IMR-90 (cell line): ENCODE measurements around the gene VPS35L. TPM values are rescaled to one million over a fixed set of nuclear protein-coding genes. Genes with fewer than 3 reads are reported as not detected.

Experiments
- ATAC-seq: fragments of 200-7000 bp; cut with Tn5 transposase; 2 replicates; pipeline ENCODE4 v1.9.1; 2020; ENCODE audit warnings: low read depth, mild to moderate bottlenecking, moderate library complexity
- BruUV-seq: library from RNA; stranded (reverse); fragments of 400-500 nt; replicated peaks from 2 replicates; lab custom pipeline; 2021; lab: Mats Ljungman, UMichigan
- CTCF ChIA-PET: fragments of 300-600 bp; formaldehyde crosslinking; extraction: SDS; loops from one replicate; lab custom pipeline; 2021; ENCODE audit warnings: antibody characterized with exemption; lab: Yijun Ruan, JAX
- POLR2A ChIA-PET: fragments of 300-600 bp; sonication (Branson Sonifier 250); formaldehyde crosslinking; loops from one replicate; lab custom pipeline; 2022; ENCODE audit warnings: antibody characterized with exemption; ENCODE audit not compliant: unreplicated experiment; lab: Charles Lee
- DNase-seq: peaks from one replicate; pipeline ENCODE4 v3.0.0; 2013
- H2AFZ ChIP-seq: replicated peaks from 2 replicates; pipeline ENCODE3; 2013; ENCODE audit warnings: low read length, mild to moderate bottlenecking; ENCODE audit not compliant: poor library complexity
- H2AK5ac ChIP-seq: 2 replicates; pipeline ENCODE4 v1.6.1; 2013; ENCODE audit warnings: low read depth, low read length, inconsistent platforms
- H2AK9ac ChIP-seq: replicated peaks from 2 replicates; pipeline ENCODE3; 2013; ENCODE audit warnings: mild to moderate bottlenecking, low read depth, low read length, moderate library complexity; ENCODE audit not compliant: poor library complexity
- H2BK120ac ChIP-seq: 2 replicates; pipeline ENCODE4 v1.6.1; 2013; ENCODE audit warnings: low read depth, low read length, inconsistent platforms
- H2BK15ac ChIP-seq: 3 replicates; pipeline ENCODE4 v1.6.1; 2013; ENCODE audit warnings: low read depth, low read length, inconsistent platforms
- H2BK20ac ChIP-seq: 2 replicates; pipeline ENCODE4 v1.6.1; 2013; ENCODE audit warnings: low read depth, mild to moderate bottlenecking, inconsistent platforms, low read length, moderate library complexity
- H2BK5ac ChIP-seq: 2 replicates; pipeline ENCODE4 v1.6.1; 2013; ENCODE audit warnings: mild to moderate bottlenecking, low read depth, low read length, inconsistent platforms; ENCODE audit not compliant: poor library complexity, severe bottlenecking
- H3K14ac ChIP-seq: replicated peaks from 2 replicates; pipeline ENCODE4 v1.6.1; 2013; ENCODE audit warnings: low read depth, low read length, inconsistent platforms
- H3K18ac ChIP-seq: 2 replicates; pipeline ENCODE4 v1.6.1; 2013; ENCODE audit warnings: low read depth, low read length, control low read depth
- H3K23ac ChIP-seq: 2 replicates; pipeline ENCODE4 v1.6.1; 2013; ENCODE audit warnings: low read depth, low read length, inconsistent platforms
- H3K27ac ChIP-seq: 2 replicates; pipeline ENCODE4 v1.5.1; 2013; ENCODE audit warnings: mild to moderate bottlenecking, control low read depth, low read length; ENCODE audit not compliant: insufficient read depth
- H3K27me3 ChIP-seq: 2 replicates; pipeline ENCODE4 v1.6.1; 2013; ENCODE audit warnings: low read length; ENCODE audit not compliant: control insufficient read depth, insufficient read depth
- H3K36me3 ChIP-seq: 2 replicates; pipeline ENCODE4 v1.6.1; 2013; ENCODE audit warnings: low read length, mixed read lengths; ENCODE audit not compliant: control insufficient read depth, insufficient read depth
- H3K4ac ChIP-seq: 2 replicates; pipeline ENCODE4 v1.6.1; 2013; ENCODE audit warnings: low read depth, low read length, inconsistent platforms
- H3K4me1 ChIP-seq: 2 replicates; pipeline ENCODE4 v1.6.1; 2013; ENCODE audit warnings: low read length, mixed read lengths; ENCODE audit not compliant: control insufficient read depth, insufficient read depth
- H3K4me2 ChIP-seq: 2 replicates; pipeline ENCODE4 v1.6.1; 2013; ENCODE audit warnings: low read depth, mild to moderate bottlenecking, control low read depth, low read length, moderate library complexity
- H3K4me3 ChIP-seq: 2 replicates; pipeline ENCODE4 v1.5.1; 2013; ENCODE audit warnings: low read depth, mild to moderate bottlenecking, control low read depth, low read length, moderate library complexity; ENCODE audit not compliant: insufficient read depth
- H3K56ac ChIP-seq: 2 replicates; pipeline ENCODE4 v1.6.1; 2013; ENCODE audit warnings: low read length, inconsistent platforms; ENCODE audit not compliant: insufficient read depth; ENCODE audit errors: extremely low read depth
- H3K79me1 ChIP-seq, 2 experiments: 2 replicates each; pipeline ENCODE4 v1.6.1; 2013; ENCODE audit warnings: low read length in 2 of 2, inconsistent platforms in 1 of 2, low read depth in 1 of 2
- H3K9ac ChIP-seq: 2 replicates; pipeline ENCODE4 v1.6.1; 2013; ENCODE audit warnings: low read depth, low read length, control low read depth
- H3K9me1 ChIP-seq: 2 replicates; pipeline ENCODE4 v1.6.1; 2013; ENCODE audit warnings: low read length, inconsistent platforms; ENCODE audit not compliant: insufficient read depth
- H3K9me3 ChIP-seq: 2 replicates; pipeline ENCODE4 v1.6.1; 2013; ENCODE audit warnings: low read length; ENCODE audit not compliant: control insufficient read depth, insufficient read depth
- H4K20me1 ChIP-seq: 2 replicates; pipeline ENCODE4 v1.6.1; 2013; ENCODE audit warnings: low read length, inconsistent platforms; ENCODE audit not compliant: insufficient read depth
- H4K5ac ChIP-seq: 2 replicates; pipeline ENCODE4 v1.6.1; 2013; ENCODE audit warnings: mild to moderate bottlenecking, low read depth, low read length, control low read depth
- H4K8ac ChIP-seq, 2 experiments: 2 replicates each; pipeline ENCODE4 v1.6.1; 2013; ENCODE audit warnings: low read depth in 2 of 2, low read length in 2 of 2, control low read depth in 1 of 2, inconsistent platforms in 1 of 2
- H4K91ac ChIP-seq: 2 replicates; pipeline ENCODE4 v1.6.1; 2013; ENCODE audit warnings: low read depth, low read length, inconsistent platforms; ENCODE audit not compliant: insufficient read depth
- CHD1 ChIP-seq: IDR thresholded peaks from 2 replicates; pipeline ENCODE4 v1.6.1; 2012; ENCODE audit warnings: low read depth, low read length, improper control_type of control experiment
- FOS ChIP-seq: fragments of 150-350 bp; IDR thresholded peaks from 2 replicates; pipeline ENCODE4 v1.6.1; 2016; ENCODE audit warnings: low read depth, low read length
- MAFK ChIP-seq: IDR thresholded peaks from 2 replicates; pipeline ENCODE4 v1.6.1; 2012; ENCODE audit warnings: low read depth, low read length, improper control_type of control experiment
- MAZ ChIP-seq: IDR thresholded peaks from 2 replicates; pipeline ENCODE4 v1.6.1; 2012; ENCODE audit warnings: low read depth, mild to moderate bottlenecking, low read length, improper control_type of control experiment, moderate library complexity, borderline replicate concordance
- MXI1 ChIP-seq: IDR thresholded peaks from 2 replicates; pipeline ENCODE4 v1.6.1; 2012; ENCODE audit warnings: low read depth, mild to moderate bottlenecking, low read length, moderate library complexity, borderline replicate concordance
- NFE2L2 ChIP-seq: fragments of 150-350 bp; IDR thresholded peaks from 2 replicates; pipeline ENCODE4 v1.6.1; 2016; ENCODE audit warnings: low read depth, mild to moderate bottlenecking, low read length
- POLR2A ChIP-seq: IDR thresholded peaks from 2 replicates; pipeline ENCODE4 v1.6.1; 2012; ENCODE audit warnings: mild to moderate bottlenecking, low read depth, low read length
- RAD21 ChIP-seq: IDR thresholded peaks from 2 replicates; pipeline ENCODE4 v1.6.1; 2012; ENCODE audit warnings: low read length, improper control_type of control experiment
- RCOR1 ChIP-seq: IDR thresholded peaks from 2 replicates; pipeline ENCODE4 v1.6.1; 2012; ENCODE audit warnings: mild to moderate bottlenecking, low read length, improper control_type of control experiment; ENCODE audit not compliant: insufficient replicate concordance
- SMC3 ChIP-seq: fragments of 150-350 bp; IDR thresholded peaks from 2 replicates; pipeline ENCODE4 v1.6.1; 2016; ENCODE audit warnings: low read depth, mild to moderate bottlenecking, antibody characterized with exemption, low read length, moderate library complexity
- WGBS, 2 experiments: methylation state at CpG; one replicate each; pipeline versions ENCODE4 v1.1.5 to v1.1.7; 2013; ENCODE audit warnings: missing lambda C conversion rate in 2 of 2; ENCODE audit not compliant: insufficient read length in 1 of 2; ENCODE audit errors: extremely low coverage in 2 of 2; 5-methylcytosine and 5-hydroxymethylcytosine counted together
- dilution Hi-C: fragments of 300-500 bp; cut with HindIII; formaldehyde crosslinking; loops from one replicate; pipeline ENCODE4 v1.14.3; 2018; ENCODE audit warnings: low sequenced_read_pairs; ENCODE audit not compliant: unreplicated experiment
- in situ Hi-C: fragments of 300-500 bp; cut with MboI; formaldehyde crosslinking; loops from 3 replicates; pipeline ENCODE4 v1.14.3; 2019; ENCODE audit warnings: low sequenced_read_pairs, inconsistent platforms, mixed read lengths
- intact Hi-C: fragments of 100-400 bp; cut with micrococcal nuclease; formaldehyde crosslinking; loops from 2 replicates; pipeline ENCODE4 v1.10.0; 2022
- polyA plus RNA-seq, 3 experiments: library from polyadenylated mRNA; depleted of rRNA; stranded (reverse); fragments of >200 nt; gene quantifications; 2 replicates each; pipeline ENCODE4 v1.2.3, GENCODE V29; 2012; ENCODE audit warnings: low replicate concordance in 1 of 3
- total RNA-seq: library from RNA; depleted of rRNA; stranded (reverse); fragments of >200 nt; gene quantifications from 2 replicates; pipeline ENCODE4 v1.2.3, GENCODE V29; 2012
- TF ChIP-seq, protein P1 (sequence below): fragments of 150-350 bp; IDR thresholded peaks from 2 replicates; pipeline ENCODE4 v1.6.1; 2016; ENCODE audit warnings: low read depth, mild to moderate bottlenecking, low read length, moderate library complexity, borderline replicate concordance
- TF ChIP-seq, protein P2 (sequence below): fragments of 150-350 bp; IDR thresholded peaks from 2 replicates; pipeline ENCODE4 v1.6.1; 2017; ENCODE audit warnings: mild to moderate bottlenecking, antibody characterized with exemption, low read length, low read depth
- TF ChIP-seq, protein P3 (sequence below): conservative IDR thresholded peaks from 2 replicates; pipeline ENCODE4 v1.5.1; 2012; ENCODE audit warnings: mild to moderate bottlenecking, low read depth, low read length, improper control_type of control experiment

The VPS35L gene
- total and polyA plus RNA-seq, 2 of the 4 experiments (the other 2 are of a cell fraction), result 28.0 to 40.1 TPM

DNA sequence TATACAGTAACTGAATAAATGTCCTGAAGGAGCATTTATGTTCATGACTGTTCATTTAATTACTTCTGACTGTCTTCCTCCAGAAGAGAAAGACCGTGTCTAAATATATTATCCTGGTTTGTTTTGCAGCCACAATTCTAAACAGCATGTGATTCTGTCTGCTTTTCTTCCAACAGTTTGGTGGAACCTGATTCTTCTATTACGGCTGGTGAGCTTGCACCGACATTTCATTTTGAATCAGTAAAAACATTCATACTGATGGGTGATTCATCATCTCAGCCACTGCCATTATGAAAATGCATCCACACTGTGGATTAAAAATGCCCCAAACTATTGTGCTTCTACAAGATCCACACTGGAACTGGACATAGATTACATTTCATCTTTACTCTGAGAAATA lies 145.6 kb downstream of the VPS35L start:
- Histone ChIP-seq H3K79me1 (peaks cover 31 to 62% of the 10 kb centered on the region in 2 experiments), H2AK5ac (no peak overlapping the region), H2BK120ac (no peak overlapping the region), H3K18ac (no peak overlapping the region), H3K23ac (no peak overlapping the region), H2AFZ (no peak overlapping the region), H3K9me3 (no peaks in the 10 kb centered on the region), H2AK9ac (no peak overlapping the region), H3K27ac (no peak overlapping the region), H4K91ac (no peak overlapping the region), H4K5ac (no peak overlapping the region), H2BK15ac (no peak overlapping the region), H2BK5ac (no peak overlapping the region), H3K9ac (no peak overlapping the region), H2BK20ac (no peak overlapping the region), H3K4ac (no peak overlapping the region), H3K4me2 (no peak overlapping the region), H3K9me1 (peaks cover 30% of the 10 kb centered on the region), H3K56ac (no peak overlapping the region), H4K8ac (no peak overlapping the region), H3K27me3 (no peaks in the 10 kb centered on the region), H3K14ac (no peak overlapping the region), H3K4me1 (peaks cover 22% of the 10 kb centered on the region), H4K20me1 (no peaks in the 10 kb centered on the region), H3K36me3 (peaks cover 52% of the 10 kb centered on the region), H3K4me3 (no peak overlapping the region)
- no peak for ATAC-seq
- dilution Hi-C loops (no loop called here), intact Hi-C loops (loop anchor here (5.0 kb wide), 2 partner anchors 144 to 186 kb away; partner anchors contain the start of gene VPS35L), in situ Hi-C loops (loop anchor here (25.0 kb wide), 1 partner anchor 589 kb away; the partner anchor contains the start of gene ITPRIPL2)
- TF ChIP-seq FOS (no peak), MXI1 (no peak), MAFK (no peak), SMC3 (no peak), RAD21 (no peak), NFE2L2 (no peak), POLR2A (no peak), MAZ (no peak), CHD1 (no peak), RCOR1 (no peak)
- TF ChIP-seq, protein P1, sequence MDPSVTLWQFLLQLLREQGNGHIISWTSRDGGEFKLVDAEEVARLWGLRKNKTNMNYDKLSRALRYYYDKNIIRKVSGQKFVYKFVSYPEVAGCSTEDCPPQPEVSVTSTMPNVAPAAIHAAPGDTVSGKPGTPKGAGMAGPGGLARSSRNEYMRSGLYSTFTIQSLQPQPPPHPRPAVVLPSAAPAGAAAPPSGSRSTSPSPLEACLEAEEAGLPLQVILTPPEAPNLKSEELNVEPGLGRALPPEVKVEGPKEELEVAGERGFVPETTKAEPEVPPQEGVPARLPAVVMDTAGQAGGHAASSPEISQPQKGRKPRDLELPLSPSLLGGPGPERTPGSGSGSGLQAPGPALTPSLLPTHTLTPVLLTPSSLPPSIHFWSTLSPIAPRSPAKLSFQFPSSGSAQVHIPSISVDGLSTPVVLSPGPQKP, result no peak
- TF ChIP-seq, protein P2, sequence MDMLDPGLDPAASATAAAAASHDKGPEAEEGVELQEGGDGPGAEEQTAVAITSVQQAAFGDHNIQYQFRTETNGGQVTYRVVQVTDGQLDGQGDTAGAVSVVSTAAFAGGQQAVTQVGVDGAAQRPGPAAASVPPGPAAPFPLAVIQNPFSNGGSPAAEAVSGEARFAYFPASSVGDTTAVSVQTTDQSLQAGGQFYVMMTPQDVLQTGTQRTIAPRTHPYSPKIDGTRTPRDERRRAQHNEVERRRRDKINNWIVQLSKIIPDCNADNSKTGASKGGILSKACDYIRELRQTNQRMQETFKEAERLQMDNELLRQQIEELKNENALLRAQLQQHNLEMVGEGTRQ, result no peak
- TF ChIP-seq, protein P3, sequence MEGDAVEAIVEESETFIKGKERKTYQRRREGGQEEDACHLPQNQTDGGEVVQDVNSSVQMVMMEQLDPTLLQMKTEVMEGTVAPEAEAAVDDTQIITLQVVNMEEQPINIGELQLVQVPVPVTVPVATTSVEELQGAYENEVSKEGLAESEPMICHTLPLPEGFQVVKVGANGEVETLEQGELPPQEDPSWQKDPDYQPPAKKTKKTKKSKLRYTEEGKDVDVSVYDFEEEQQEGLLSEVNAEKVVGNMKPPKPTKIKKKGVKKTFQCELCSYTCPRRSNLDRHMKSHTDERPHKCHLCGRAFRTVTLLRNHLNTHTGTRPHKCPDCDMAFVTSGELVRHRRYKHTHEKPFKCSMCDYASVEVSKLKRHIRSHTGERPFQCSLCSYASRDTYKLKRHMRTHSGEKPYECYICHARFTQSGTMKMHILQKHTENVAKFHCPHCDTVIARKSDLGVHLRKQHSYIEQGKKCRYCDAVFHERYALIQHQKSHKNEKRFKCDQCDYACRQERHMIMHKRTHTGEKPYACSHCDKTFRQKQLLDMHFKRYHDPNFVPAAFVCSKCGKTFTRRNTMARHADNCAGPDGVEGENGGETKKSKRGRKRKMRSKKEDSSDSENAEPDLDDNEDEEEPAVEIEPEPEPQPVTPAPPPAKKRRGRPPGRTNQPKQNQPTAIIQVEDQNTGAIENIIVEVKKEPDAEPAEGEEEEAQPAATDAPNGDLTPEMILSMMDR, result no peak
- POLR2A ChIA-PET, result no interaction called here
- BruUV-seq, result no TSS peak
- DNase-seq, result peak; percentile 24
- 100% methylated on average over 2 of the region's 3 CpGs; no CpG with 5 or more reads in 1 of the 2 experiments for WGBS, 2 experiments
- CTCF ChIA-PET, result no interaction called here
